ENCODE data around the gene AK5. TPM values are rescaled to one million over a fixed set of nuclear protein-coding genes. Genes with fewer than 3 reads are reported as not detected.

The AK5 gene
- total RNA-seq, 2 donors from 2014 or later, result 0.49 to 1.1 TPM

GRCh38 chr1:77385551-77385950 lies 103.7 kb downstream of the AK5 start:
- Histone ChIP-seq H3K9ac (ENCODE audit: low read depth in 2 of 2, low read length in 2 of 2) (no peak overlapping the region), H3K36me3 (no peaks in the 10 kb centered on the region), H3K4me3 (no peak overlapping the region), H3K27ac (no peak overlapping the region), H3K27me3 (no peaks in the 10 kb centered on the region), H3K4me1 (no peaks in the 10 kb centered on the region), H3K9me3 (no peaks in the 10 kb centered on the region)
- no peak for TF ChIP-seq CTCF (IDR thresholded peaks at IDR 0.05)
- intact Hi-C loops (cut with DNase I), result no loop called here
- DNase-seq, result no peak

DNA sequence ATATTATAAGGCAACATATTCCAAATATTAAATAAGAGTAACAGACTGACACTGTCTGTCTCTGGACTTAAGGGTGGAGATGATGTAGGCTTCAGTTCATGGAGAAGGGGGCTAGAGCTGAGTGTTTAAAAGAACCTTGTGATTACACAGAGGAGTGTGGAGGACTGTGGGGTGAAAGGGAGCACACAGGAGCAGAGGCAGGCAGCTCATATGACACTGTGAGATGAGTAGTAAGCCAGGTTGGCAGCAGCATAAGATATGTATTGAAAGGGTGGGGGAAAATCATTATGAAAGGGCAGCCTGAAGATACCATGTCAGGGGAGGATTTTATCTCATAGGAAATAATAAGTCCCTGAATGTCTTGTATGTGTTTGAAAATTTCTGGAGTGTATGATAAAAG lies 104.5 kb downstream of the AK5 start:
- TF ChIP-seq CTCF (IDR thresholded peaks at IDR 0.05), result no peak
- no peaks in the 10 kb centered on the region for H3K4me1 ChIP-seq
- intact Hi-C loops (cut with DNase I), result no loop called here

GRCh38 chr1:77387553-77387952 lies 105.7 kb downstream of the AK5 start:
- TF ChIP-seq CTCF (IDR thresholded peaks at IDR 0.05), result no peak

More for the DNA sequence above, 104.5 kb downstream of the AK5 start:
- no peak for DNase-seq
- H3K27ac ChIP-seq, result no peak overlapping the region
- no peaks in the 10 kb centered on the region for H3K27me3 ChIP-seq
- H3K9ac ChIP-seq (ENCODE audit: low read depth in 2 of 2, low read length in 2 of 2), result no peak overlapping the region
- H3K4me3 ChIP-seq, result no peak overlapping the region
- H3K36me3 ChIP-seq, result no peaks in the 10 kb centered on the region
- no peaks in the 10 kb centered on the region for H3K9me3 ChIP-seq

GRCh38 chr1:77388661-77389060 lies 106.8 kb downstream of the AK5 start:
- Histone ChIP-seq H3K9ac (ENCODE audit: low read depth in 2 of 2, low read length in 2 of 2) (no peak overlapping the region), H3K27ac (no peak overlapping the region), H3K4me3 (no peak overlapping the region), H3K27me3 (no peaks in the 10 kb centered on the region), H3K36me3 (no peaks in the 10 kb centered on the region), H3K9me3 (no peaks in the 10 kb centered on the region), H3K4me1 (no peaks in the 10 kb centered on the region)
- no peak for DNase-seq
- intact Hi-C loops (cut with DNase I), result no loop called here
- TF ChIP-seq CTCF (IDR thresholded peaks at IDR 0.05), result no peak

More at GRCh38 chr1:77387553-77387952, 105.7 kb downstream of the AK5 start:
- Histone ChIP-seq H3K36me3 (no peaks in the 10 kb centered on the region), H3K27me3 (no peaks in the 10 kb centered on the region), H3K4me1 (no peaks in the 10 kb centered on the region), H3K9me3 (no peaks in the 10 kb centered on the region), H3K27ac (no peak overlapping the region), H3K9ac (ENCODE audit: low read depth in 2 of 2, low read length in 2 of 2) (no peak overlapping the region), H3K4me3 (no peak overlapping the region)
- no peak for DNase-seq
- intact Hi-C loops (cut with DNase I), result no loop called here

- TF ChIP-seq CTCF (IDR thresholded peaks at IDR 0.05), result no peak
- no peaks in the 10 kb centered on the region for H3K4me1 ChIP-seq
These were observed 110.7 kb downstream of the AK5 start for GRCh38 chr1:77392486-77392885.

GRCh38 chr1:77394166-77394565 lies 112.3 kb downstream of the AK5 start:
- Histone ChIP-seq H3K4me3 (no peak overlapping the region), H3K36me3 (no peaks in the 10 kb centered on the region), H3K9me3 (no peaks in the 10 kb centered on the region), H3K9ac (ENCODE audit: low read depth in 2 of 2, low read length in 2 of 2) (no peak overlapping the region), H3K4me1 (no peaks in the 10 kb centered on the region), H3K27ac (no peak overlapping the region), H3K27me3 (no peaks in the 10 kb centered on the region)
- no peak for DNase-seq
- TF ChIP-seq CTCF (IDR thresholded peaks at IDR 0.05), result no peak
- intact Hi-C loops (cut with DNase I), result no loop called here

More at GRCh38 chr1:77392486-77392885, 110.7 kb downstream of the AK5 start:
- intact Hi-C loops (cut with DNase I), result no loop called here
- Histone ChIP-seq H3K9ac (ENCODE audit: low read depth in 2 of 2, low read length in 2 of 2) (no peak overlapping the region), H3K36me3 (no peaks in the 10 kb centered on the region), H3K4me3 (no peak overlapping the region), H3K9me3 (no peaks in the 10 kb centered on the region), H3K27me3 (no peaks in the 10 kb centered on the region), H3K27ac (no peak overlapping the region)
- DNase-seq, result no peak
